Measurements from ENCODE around the gene KANK2. TPM values are rescaled to one million over a fixed set of nuclear protein-coding genes. Genes with fewer than 3 reads are reported as not detected.

KANK2 gene
- total and polyA plus RNA-seq, 2 of the 8 experiments (the other 6 are each of a cell fraction or from before 2014, with no cell fraction given) = 25.2 to 42.3 TPM

- TF ChIP-seq CHD7 (IDR thresholded peaks at IDR 0.05; ENCODE audit: insufficient replicate concordance, low read length) (no peak), ATF3 (IDR thresholded peaks at IDR 0.05; ENCODE audit: insufficient read depth, low read depth, low read length) (no peak), TBP (IDR thresholded peaks at IDR 0.05; ENCODE audit: low read depth, low read length) (no peak), POLR2AphosphoS5 (IDR thresholded peaks at IDR 0.05; ENCODE audit: low read depth, low read length) (no peak), CREB1 (IDR thresholded peaks at IDR 0.05) (no peak)
Observed at GRCh38 chr19:11234486-11235075, 37.2 kb upstream of the KANK2 start (continued).

All from H1 (cell line).